ENCODE measurements around the gene PRKAG1. TPM values are rescaled to one million over a fixed set of nuclear protein-coding genes. Genes with fewer than 3 reads are reported as not detected.

Gene PRKAG1
- total RNA-seq, 1 donor from 2014 or later: 67.0 TPM

- Histone ChIP-seq H3K27ac (no peak overlapping the region), H3K4me1 (peaks cover 42% of the 10 kb centered on the region), H3K9me3 (no peaks in the 10 kb centered on the region), H3K27me3 (peaks cover 11% of the 10 kb centered on the region), H3K36me3 (no peaks in the 10 kb centered on the region), H3K4me3 (peak overlapping the region; percentile 33 to 37)
- intact Hi-C loops (cut with DNase I): no loop called here
- TF ChIP-seq CTCF (IDR thresholded peaks at IDR 0.05): no peak
- TF ChIP-seq POLR2A (IDR thresholded peaks at IDR 0.05): no peak
- no peak for TF ChIP-seq POLR2AphosphoS5 (IDR thresholded peaks at IDR 0.05; ENCODE audit: insufficient read depth in 1 of 2, low read depth in 1 of 2)
- DNase-seq (ENCODE audit: extremely low spot score in 2 of 2): no peak
These were observed 38.8 kb downstream of the PRKAG1 start for GRCh38 chr12:48979602-48980388.

- no peaks in the 10 kb centered on the region for H3K9me3 ChIP-seq
- peak overlapping the region; percentile 33 to 37 for H3K4me3 ChIP-seq
- H3K27me3 ChIP-seq: peaks cover 11% of the 10 kb centered on the region
- no peaks in the 10 kb centered on the region for H3K36me3 ChIP-seq
- intact Hi-C loops (cut with DNase I): no loop called here
- no peak overlapping the region for H3K27ac ChIP-seq
- no peak for DNase-seq (ENCODE audit: extremely low spot score in 2 of 2)
- TF ChIP-seq POLR2A (IDR thresholded peaks at IDR 0.05) (no peak), POLR2AphosphoS5 (IDR thresholded peaks at IDR 0.05; ENCODE audit: insufficient read depth in 1 of 2, low read depth in 1 of 2) (no peak), CTCF (IDR thresholded peaks at IDR 0.05) (no peak)
- peaks cover 43% of the 10 kb centered on the region for H3K4me1 ChIP-seq
These were observed 39.6 kb downstream of the PRKAG1 start for GRCh38 chr12:48978741-48979601.

- H3K27me3 ChIP-seq: peaks cover 11% of the 10 kb centered on the region
- H3K36me3 ChIP-seq: no peaks in the 10 kb centered on the region
- H3K27ac ChIP-seq: no peak within 1 kb of the TSS
- peak within 1 kb of the TSS; percentile 33 to 37 for H3K4me3 ChIP-seq
- no peak for DNase-seq (ENCODE audit: extremely low spot score in 2 of 2)
- H3K4me1 ChIP-seq: peaks cover 47% of the 10 kb centered on the region
- no peak for TF ChIP-seq CTCF (IDR thresholded peaks at IDR 0.05)
- H3K9me3 ChIP-seq: no peaks in the 10 kb centered on the region
- intact Hi-C loops (cut with DNase I): no loop called here
These were observed 40.3 kb downstream of the PRKAG1 start, which contains the start of gene WNT1 for GRCh38 chr12:48978291-48978740. WNT1 (plus strand) TSS chr12:48978322; CDS start chr12:48978651, 329 bp downstream.

GRCh38 chr12:48977290-48978281 is 41.0 kb downstream of the PRKAG1 start:
- Histone ChIP-seq H3K9me3 (no peaks in the 10 kb centered on the region), H3K4me3 (peak overlapping the region; percentile 33 to 37), H3K4me1 (peaks cover 48% of the 10 kb centered on the region), H3K27ac (no peak overlapping the region), H3K27me3 (peaks cover 11% of the 10 kb centered on the region), H3K36me3 (no peaks in the 10 kb centered on the region)
- DNase-seq (ENCODE audit: extremely low spot score in 2 of 2): no peak
- intact Hi-C loops (cut with DNase I): no loop called here
- TF ChIP-seq POLR2A (IDR thresholded peaks at IDR 0.05) (no peak), CTCF (IDR thresholded peaks at IDR 0.05) (peak in 2 of 3 experiments; percentile 49 to 60)

Measured in vagina (tissue), 2 donors.